Activated CD4-positive, alpha-beta T cell treated with anti-CD3 and anti-CD28 coated beads, Interleukin-2, amount 50 U/mL, for 24 hours (primary cell): ENCODE measurements around the gene FOXL3.

Experiments used
- DNase-seq, 2 donors: peaks; one replicate each; pipeline ENCODE4 v3.0.0-alpha.2; 2020; ENCODE audit warnings: low read depth in 1 of 2, low spot score in 1 of 2

Gene FOXL3

DNA sequence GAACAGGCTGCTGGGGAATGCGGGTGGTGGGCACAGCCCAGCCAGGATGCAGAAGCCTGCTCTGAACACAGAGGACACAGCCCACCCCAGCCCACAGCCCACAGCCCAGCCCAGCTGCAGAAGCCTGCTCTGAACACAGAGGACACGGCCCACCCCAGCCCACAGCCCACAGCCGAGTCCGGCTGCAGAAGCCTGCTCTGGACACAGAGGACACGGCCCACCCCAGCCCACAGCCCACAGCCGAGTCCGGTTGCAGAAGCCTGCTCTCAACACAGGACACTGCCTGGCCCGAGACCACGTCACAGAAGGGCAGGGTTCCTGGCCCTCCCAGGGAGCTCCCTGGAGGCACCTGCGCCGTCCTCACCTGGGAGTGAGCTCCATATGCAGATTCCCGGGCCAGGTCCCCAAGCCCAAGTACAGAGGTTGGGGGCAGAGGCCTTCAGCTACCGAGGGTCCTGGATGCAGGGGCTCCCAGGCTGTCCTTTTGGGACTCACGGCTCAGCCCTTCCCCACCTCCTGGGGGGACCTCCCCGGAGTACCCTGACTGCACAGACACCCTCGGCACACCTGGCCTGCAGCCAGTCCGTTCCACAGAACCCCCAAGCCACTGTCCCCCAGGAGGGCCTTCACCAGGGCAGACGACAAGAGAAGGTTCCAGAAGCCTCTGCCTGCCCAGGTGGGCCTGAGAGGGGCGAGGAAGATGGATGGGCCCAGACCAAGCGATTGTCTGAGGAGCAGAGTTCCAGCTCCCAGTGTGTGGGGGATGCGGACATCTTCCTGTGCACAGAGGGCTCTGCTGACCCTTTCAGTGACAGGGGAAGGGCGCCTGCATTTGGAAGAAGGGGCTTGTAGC is 23.7 kb upstream of the FOXL3 start:
- DNase-seq, result no peak

DNA sequence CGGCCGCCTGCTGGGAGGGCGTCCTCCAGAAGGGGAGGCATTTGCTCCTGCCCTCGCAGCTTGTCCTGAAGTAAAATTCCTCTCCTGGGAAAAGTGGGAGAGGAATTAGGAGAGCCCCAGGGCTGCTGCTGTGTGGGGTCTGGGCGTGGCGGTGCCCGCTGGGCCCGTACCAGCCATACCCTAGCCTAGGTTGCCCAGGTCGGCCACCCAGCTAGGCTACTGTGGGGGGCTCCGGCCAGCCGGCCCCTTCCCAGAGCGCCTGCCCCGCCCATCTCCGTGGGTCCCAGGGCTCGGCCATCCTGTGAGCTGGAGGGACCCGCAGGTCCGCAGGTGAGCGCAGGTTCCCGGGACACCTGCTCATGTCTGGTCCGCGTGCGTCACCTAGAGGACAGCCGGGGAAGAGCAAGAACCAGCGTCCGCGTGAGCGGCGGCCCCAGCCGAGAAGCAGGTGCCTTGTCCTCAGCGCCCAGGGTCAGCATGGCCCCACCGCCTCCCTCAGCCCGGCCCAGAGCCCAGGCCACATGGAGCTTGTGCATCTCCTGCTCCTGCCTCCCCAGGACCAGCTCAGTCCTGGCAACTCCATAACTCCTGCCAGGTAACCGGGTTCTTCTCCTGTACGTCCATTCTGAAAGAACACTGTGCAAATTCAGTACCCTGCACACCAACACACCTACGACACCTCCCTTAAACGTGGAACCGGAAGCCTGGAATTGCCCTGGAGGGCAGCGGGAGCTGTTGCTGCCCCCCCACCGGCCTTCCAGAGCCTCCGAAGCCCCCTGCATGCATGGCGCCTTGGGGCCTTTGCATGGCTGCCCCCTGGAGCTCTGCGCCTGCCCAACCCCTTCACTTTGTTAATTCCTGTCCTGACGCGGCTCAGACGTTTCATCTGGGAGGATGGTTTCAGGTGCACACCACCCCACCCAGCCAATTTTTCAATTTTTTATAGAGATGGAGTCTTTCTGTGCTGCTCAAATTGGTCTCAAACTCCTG is 22.8 kb upstream of the FOXL3 start:
- DNase-seq, result no peak

DNA sequence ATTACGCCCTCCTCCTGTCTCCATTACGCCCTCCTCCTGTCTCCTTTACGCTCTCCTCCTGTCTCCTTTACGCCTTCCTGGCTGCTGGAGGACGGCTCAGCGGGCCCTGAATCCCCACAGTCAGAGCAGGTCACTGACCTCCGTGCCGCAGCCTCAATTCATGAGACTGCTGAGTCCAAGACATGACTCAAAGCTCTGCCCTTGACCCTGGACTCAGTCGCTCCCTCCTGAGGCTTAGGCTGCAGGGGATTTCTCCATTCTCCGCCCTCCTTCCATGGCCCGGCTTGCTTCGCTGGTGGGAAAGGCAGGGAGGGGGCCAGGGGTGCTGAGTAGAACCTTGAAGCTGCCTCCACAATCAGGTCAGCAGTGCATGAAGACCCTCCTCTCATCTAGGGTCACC is 21.0 kb upstream of the FOXL3 start:
- no peak for DNase-seq

DNA sequence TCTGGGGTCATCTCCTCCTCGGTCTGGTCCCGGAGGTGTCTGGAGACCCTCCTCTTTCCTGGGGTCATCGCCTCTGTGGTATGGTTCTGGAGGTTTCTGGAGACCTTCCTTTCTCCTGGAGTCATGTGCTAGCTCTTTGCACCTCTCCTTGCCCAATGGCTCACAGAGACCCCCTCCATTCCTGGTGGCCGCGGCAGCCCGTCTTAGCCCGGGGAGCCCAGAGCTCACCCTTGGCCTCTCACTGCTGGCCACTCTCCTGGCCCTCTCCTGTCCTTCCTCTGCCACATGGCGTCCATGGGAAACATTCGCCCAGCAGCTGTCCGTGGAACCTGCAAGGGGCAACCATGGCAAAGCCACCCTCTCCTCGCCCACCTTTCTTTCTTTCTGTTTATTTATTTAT is 20.2 kb upstream of the FOXL3 start:
- no peak for DNase-seq

DNA sequence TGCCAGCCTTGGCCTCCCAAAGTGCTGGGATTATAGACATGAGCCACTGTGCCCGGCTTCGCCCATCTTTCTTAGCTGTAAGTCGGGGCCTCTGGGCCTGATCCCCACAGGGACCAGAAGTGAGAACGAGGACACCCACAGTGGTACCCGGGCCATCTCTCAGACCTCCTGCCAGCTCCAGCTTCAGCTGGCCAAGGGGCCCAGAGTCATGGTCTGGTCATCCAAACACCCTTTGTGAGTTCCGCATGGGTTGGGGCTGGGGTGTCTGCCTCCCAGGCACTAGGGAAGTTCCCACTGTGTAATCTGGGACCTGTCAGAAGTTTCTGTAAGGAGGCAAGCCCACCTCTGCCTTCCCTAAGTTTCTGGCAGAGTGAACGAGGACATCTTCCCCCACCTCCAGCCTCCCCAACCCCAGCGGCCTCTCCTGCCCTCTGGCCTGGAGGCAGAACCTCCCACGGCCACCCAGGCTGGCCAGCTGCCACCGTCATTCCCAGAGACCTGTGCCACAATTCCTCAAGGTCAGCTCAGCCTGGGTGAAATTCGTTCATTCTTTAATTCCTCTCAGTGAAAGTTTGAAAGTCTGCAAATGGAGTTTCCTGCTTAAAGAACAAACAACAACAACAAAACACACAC is 19.5 kb upstream of the FOXL3 start:
- DNase-seq, result no peak

DNA sequence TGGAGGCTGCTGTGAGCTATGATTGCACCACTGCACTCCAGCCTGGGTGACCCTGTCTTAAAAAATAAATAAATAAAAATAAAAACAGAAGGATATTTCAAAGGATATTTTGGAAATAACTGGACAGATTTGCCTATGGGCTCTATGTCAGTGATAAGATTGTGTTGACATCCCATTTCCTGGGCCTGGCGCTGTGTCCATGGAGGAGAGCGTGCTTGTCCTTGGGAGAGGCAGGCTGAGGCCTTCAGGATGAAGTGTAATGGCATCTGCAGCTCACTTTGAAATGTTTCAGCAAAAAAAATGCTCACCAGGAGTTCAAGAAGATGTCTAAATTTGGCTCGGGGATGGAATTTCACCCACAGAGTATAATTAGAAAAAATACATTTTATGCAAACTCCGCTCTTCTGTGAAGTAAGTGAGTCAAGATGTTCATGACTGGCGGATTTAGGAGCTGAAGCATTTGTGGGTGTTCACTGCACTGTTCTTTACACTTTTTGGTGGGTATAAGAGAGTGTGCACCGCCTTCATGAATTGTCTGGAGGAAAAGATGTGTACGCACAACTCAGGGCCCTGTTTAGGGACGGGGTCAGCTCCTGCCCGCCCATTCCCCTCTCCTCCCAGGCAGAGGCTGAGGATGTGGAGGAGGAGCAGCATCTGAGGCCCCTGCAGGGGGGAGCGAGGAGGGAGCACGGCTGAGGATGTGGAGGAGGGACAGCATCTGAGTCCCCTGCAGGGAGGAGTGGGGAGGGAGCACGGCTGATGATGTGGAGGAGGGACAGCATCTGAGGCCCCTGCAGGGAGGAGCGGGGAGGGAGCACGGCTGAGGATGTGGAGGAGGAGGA is 18.5 kb upstream of the FOXL3 start:
- no peak for DNase-seq

DNA sequence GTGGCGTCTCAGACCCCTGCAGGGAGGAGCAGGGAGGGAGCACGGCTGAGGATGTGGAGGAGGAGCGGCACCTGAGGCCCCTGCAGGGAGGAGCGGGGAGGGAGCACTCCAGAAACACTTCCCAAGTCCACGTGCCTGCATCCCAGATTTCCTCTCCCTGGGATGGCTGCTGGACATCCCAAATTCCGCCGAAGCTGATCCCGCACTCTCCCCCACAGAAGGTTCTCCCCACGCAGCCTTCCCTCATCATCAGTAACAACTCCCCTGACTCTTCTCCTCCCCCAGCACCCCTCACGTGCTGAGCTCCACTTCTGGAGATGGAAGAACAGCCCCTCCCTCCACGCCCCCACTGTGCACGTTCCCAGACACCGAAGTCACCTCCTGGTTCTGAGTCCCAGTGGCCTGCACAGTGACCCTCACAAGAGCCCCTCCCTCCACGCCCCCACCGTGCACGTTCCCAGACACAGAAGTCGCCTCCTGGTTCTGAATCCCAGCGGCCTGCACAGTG is 17.8 kb upstream of the FOXL3 start:
- no peak for DNase-seq

DNA sequence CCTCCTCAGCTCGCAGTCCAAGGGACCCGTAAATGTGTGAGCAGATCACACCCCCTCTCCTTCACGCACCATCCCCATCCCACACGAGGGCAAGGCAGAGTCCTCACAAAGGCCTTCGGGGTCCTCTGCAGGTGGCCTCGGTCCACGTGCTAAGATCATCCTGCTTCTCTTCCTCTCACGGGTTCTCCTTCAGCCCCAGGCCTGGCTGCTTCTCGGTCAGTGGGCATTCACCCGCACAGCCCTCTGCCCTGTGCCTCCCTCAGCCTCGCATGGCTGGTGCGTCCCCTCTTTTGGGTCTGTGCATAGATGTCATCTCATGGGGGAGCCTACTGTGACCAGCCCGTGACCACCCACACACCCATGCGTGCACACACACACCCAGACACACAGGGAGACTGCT is 17.3 kb upstream of the FOXL3 start:
- no peak for DNase-seq

DNA sequence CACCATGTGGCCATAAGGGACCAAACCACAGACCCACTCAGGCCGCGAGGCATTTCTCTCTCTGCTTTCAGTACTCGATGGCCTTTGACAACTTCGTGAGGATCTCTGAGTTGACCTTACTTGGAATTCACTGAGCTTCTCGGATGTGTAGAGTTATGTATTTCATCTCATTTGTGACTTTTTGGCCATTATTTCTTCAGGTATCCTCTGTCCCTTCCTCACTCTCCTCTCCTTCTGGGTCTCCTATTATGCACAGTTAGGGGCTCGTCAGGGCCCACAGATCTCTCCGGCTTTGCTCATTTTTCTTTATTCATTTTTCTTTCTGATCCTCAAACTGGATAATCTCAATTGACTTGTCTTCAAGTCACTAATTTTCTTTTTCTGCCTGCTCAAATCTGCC is 16.6 kb upstream of the FOXL3 start:
- no peak for DNase-seq

DNA sequence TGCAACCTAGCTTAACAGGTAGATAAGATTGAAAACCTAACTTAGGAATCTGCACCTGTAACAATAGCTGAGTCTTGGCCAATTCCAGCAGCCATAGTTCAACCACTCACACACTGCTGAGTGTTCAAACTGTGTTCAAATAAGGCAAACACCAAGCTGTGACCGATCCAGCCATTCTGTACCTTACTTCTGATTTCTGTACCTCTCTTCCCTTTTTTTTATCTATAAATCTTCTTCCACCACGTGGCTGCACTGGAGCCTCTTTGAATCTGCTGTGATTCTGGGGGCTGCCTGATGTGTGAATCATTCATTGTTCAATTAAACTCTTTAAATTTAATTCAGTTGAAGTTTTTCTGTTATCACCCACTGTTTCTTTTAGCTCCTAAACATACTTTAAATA is 15.7 kb upstream of the FOXL3 start:
- no peak for DNase-seq

DNA sequence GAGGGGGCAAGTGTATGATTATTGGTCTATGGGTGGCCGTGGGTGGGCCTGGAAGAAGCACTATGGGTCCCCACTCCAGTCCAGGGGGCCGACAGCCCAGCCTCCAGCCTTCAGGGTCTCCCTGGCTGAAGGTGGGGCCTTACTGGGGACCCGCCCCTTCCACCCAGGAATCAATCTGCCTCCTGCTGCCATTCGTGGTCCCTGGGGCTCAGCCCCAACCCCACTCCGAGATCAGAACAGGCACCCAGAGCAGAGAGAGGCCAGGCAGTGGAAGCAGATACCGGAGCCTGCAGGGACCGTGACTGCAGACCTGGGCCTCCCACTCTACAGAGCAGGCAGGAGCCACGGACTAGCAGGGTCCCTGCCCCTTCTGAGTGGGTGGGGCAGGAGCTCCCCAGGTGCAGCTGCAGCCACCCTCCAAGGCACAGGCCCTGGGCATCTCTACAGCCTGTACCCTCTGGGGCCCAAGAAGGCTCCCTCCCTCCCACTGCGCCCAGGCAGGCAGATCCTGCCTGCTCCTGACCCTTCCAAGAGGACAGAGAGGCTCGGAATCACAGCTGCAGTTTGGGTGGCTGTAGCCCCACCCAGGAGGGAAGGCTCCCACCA is 13.6 kb upstream of the FOXL3 start:
- DNase-seq, result no peak

DNA sequence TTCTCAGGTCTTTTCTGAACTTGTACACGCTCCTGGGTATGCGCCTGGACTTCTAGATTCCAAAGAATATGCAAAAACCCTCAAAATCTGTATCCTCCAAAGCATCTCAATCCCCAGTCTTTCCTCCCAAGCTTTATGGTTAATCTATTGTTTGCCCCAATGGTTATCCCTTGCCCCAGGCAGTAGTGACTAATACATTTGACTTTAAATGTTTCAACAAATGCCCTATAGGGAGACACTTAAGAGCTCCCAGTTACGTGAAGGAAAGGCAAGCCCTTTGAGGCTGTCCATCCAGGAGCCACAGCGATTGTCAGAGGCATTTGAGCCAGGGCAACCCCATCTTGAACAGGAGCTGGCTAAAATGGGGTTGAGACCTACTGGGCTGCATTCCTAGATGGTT is 12.7 kb upstream of the FOXL3 start:
- DNase-seq, result no peak

DNA sequence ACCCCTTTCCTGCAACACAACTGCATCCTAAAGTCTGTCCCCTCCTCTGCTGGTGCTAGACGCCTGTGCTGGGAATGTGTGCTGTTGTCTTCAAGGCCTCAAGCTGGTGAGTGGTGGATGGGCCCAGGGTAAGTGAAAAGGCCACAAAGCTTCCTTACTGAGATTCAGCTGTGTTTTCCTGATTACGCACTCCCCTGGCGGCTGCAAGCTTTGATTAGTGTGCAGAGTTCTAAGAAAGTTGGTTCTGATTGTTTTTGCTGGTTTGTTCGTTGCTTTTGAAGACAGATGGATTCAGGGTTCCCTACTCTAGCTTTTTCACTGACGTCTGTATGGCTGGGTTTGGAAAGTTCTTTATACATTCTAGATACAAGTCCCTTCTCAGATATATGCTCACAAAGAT is 11.9 kb upstream of the FOXL3 start:
- DNase-seq, result no peak

DNA sequence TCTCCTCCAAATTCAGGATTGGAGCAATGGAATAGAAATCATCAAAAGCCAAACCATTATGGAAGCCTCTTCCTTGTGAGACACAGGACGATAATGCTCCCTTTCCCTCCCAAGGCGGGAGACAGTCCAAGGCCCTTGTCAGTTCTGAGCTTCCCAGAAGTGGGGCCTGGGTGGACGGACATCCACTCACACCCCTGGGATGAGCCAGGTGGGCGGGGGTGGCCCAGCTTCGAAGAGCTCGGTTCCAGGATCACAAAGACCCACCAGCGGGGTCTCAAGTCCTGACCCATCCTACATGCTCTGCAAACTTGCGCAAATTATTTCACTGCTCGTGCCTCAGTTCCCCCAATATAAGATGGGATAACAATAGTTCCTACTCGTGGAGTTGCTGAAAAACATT is 10.1 kb upstream of the FOXL3 start:
- DNase-seq, result no peak

DNA sequence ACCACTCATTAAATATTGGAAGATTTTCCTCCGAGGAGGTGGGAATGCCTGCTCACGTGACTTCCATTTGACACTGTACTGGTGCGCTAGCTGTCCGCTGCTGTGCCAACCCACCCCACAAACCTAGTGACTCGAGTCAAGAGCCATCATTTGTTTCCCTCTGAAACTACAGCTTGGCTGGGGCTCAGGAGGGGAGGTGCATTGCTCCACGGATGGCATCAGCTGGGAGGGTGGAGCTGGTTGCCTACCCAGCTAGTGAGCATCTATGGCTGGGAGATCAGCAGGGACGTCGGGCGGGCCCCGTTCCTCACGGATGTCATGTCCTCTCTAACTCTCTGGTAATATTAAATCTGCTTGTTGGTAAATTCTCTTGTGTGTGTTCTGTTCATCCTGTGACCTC is 9.5 kb upstream of the FOXL3 start:
- no peak for DNase-seq

DNA sequence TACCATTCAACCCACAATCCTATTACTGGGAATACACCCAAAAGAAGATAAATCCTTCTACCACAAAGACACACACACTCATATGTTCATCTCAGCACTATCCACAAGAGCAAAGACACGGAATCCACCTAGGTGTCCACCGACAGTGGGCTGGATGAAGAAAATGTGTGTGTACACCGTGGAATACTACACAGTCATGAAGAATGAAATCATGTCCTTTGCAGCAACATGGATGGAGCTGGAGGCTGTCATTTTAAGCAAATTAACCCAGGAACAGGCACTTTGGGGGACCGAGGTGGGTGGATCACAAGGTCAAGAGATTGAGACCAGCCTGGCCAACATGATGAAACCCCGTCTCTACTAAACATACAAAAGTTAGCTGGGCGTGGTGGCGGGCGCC is 8.3 kb upstream of the FOXL3 start:
- DNase-seq, result no peak

DNA sequence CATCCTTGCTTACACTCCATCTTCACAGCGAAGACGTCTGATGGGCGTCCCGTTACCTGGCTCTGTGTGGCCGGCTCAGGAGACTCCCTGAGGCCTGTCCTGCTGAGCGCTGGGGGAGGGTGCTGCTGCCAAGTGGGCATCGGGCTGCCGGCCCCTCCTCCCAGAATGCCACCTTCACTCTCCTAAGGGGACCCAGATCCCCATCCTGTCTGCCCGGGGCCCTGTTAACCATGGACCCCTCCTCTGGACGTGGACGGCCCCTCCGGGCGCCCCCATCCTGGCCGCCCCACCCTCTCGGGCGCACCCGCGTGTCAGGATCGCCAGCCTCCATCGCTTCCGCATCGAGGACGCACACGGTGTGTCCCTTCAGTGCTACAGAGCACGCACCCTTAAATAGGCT is 7.3 kb upstream of the FOXL3 start:
- DNase-seq, result no peak

DNA sequence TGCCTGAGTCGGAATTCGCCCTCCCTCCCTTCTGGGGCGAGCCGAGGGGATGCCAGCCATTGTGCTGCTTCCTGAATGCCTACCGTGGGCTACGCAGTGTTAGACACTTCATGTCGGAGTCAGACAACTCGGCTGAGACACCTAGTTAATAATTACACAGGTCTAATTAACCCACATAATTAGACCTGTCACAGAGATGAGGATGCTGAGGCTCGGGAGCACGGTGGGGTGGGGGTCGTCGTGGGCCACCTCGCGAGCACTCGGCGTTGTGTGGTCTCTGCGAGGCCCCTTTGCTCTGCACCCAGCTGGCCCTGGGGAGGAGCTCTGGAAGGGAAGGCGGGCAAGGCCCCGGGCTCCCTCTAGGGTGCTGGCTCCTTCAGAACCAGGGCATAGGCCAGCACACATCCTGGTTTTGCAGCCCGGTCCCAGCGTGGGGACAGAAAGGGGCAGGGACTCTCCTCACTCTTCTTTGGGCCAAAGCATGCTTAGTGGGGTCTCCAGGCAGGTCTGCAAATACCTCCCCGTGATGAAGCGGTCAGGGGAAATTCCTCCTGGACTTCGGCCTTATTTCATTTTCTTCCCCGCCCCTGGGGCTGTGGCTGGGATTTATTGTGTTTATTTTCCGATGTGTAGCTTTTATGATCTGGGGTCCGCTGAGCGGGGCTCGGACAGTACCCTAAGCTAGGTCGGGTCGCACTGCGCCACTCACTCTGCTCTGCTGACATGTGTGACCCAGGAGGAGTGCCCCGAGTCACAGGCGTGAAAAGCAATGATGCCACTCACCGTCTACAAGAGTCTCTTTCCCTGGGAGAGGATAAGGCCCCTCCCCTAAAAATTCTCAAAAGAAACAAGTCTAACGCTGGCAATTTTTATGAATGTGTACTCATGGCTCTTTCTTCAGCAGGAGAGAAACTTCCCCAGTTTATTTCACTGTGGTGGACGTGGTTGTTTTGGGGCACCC is 4.9 kb upstream of the FOXL3 start:
- DNase-seq, result no peak

DNA sequence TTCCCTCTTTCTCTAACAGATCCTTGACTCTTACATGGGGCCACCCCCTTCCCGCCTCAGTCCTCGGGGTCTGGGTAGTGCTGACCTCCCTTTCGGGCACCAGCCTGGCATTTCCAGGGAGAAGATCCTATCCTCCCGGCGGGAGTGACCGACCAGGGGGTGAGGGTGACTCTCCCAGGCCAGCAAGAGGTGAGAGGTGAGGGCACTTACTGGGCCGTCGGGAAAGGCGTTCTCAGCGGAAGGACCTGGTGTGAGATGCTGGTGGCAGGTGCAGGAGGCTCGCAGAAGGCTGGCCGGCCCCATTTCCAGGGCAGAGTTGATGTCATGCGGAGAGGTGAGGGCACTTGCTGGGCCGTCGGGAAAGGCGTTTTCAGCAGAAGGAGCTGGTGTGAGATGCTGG is 4.2 kb upstream of the FOXL3 start:
- no peak for DNase-seq
